Endometrium (tissue), 2 donors: ENCODE results near the gene CERS6.

Source experiments
- FAIRE-seq: peaks from 2 replicates; lab custom pipeline; 2012; peaks lifted over from hg19 to GRCh38; lab: Jason Lieb, UNC
- donor health status: control.
- donor health status: control.

Gene CERS6

DNA sequence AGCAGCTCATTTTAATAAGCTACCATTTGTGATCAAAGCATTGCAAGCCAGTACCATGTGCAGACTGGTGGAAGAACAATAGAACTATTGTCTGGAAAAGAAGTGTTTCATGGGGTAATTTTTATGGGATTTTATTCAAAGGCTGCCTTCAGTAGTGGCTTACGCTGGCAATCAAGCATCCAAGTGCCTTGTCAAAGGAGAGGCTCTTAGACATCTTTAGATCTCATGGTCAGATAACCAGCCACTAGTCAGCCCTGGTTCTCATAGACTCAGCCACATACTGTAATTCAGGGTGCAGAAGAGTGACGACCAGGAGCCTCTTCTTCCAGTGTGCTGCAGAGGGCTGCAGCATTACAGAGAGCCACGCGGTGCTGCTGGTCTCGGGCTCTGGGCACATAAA lies 247.9 kb downstream of the CERS6 start:
- no peak for FAIRE-seq

DNA sequence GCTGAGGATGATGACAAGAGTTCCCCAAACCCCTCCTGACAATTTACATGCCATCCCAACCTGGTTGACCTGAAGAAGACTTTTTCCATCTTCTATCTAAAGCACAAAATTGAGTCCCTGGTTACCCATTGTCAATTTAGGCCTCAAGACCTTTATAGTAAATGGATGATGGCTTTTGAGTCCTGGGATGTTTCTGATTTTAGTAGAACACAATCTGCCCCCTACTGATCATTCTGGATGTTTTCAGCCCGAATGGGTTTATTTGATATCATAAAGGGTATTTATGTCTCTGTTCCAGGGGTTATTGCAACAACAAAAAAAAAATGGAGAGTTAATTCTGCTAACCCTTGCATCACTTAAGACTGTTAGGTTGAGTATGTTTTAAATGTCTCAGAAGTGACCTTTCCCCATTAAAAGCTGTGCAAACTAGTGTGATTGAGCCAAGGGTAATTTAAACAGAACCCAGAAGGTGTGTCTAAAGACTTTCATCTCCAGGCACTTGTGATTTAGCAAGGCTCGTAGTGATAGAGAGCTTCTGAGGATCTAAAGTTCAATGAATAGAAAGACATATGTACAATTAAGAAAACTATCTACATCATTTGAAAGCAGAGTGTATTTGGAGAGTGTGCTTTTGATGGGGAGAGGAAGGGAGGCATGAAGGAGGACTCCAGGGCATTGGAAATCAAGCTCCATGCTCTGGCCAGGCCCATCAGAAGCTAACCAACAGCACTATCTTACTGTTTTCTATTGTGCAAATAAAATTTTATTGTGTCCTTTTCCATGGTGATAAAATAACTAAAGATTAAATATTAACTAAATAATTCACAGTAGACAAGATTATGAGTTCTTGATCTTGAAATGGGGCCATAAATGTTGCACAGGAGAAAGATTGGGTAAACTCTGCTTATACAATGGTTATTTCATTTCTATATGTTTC lies 249.7 kb downstream of the CERS6 start:
- FAIRE-seq, result no peak

- no peak for FAIRE-seq
Measured at GRCh38 chr2:168706806-168707205, 250.7 kb downstream of the CERS6 start.

- no peak for FAIRE-seq
Measured at GRCh38 chr2:168708080-168708479, 252.0 kb downstream of the CERS6 start.

DNA sequence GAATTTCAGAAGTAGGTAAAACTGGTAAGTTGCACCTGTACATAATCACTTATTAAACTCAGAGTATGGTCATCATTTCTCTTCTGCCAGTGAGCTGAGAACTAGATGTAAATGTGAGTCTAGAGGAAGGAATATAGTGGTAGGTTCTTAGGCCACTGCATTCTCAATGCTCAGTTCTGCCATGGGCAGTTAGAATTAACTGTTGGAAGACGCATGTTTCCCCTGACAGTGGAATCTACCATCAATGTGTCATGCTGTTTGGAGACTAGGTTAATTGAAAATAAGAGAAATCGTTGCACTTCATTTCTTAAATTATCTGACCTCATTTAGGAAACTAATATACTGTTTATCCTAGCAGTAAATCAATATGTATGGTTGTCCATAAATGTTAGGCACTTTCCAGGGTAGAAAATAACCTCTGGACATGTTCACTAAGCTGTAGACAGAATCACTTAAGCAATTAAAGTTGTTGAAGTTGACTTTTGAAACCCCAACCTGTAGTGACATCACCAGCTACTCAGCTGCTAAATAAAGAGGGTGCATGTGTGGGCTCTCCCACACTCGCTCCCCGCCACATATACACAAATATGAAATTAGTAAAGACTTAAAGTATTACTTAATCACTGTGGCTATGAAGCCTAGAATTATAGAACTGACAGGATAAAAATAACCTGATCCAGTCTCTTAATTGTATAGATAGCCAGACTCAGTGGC lies 254.8 kb downstream of the CERS6 start:
- no peak for FAIRE-seq

GRCh38 chr2:168712053-168712452 lies 256.0 kb downstream of the CERS6 start:
- no peak for FAIRE-seq

DNA sequence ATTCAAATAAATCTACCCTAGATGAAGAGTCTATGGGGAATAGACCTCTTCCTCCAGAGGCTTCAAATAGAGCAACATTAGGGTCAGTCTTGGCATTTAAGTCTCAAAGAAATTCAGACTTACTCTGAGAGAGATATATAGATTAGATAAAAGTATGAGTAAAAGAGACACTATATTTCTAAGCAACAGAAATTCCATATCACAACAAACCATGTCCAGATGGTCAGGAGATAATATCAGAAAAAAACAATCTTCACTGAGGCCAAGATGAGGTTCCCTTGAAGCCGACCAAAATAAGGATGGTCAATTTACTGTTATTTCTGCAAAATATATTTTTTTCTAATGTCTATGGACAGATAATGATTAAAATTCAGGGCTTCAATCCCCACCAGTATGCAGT lies 257.3 kb downstream of the CERS6 start:
- FAIRE-seq, result no peak

DNA sequence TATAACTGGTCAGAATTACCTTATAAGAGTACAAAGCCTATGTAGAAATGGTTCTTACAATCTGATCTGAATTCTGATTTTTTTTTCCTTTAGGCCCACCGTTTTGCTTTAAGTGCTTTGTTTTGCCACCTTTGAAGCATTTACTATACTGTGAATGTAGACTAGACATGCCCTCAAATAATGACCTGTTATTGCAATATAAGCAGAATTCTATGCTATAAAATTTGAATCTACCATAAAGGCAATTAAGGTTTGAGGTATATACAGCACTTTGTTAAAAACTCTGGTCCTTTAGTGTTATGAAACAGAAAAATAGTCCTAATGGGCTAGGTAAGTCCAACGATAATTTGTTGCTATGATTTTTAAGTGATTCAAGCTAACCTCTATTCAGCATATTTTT lies 259.8 kb downstream of the CERS6 start:
- FAIRE-seq, result no peak

DNA sequence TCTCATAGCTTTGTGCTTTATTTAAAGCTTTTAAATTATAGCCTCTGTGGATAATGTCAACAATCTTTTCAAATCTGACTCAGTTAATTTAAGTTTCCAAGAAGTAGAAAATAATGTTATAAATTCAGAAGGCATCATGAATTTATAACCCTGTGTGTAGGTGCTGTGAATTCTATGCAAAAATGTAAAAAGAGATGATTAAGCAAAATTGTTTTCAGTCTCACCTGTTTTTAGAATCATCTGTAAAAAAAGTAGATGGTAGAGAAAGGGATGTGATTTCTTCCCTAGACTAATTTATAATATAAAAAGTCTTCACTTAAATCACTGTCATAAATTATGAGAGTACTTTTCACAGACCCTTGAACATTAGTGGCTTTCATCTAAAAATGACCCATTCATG lies 260.8 kb downstream of the CERS6 start:
- no peak for FAIRE-seq

- FAIRE-seq, result no peak
Measured at GRCh38 chr2:168717790-168718502, 261.9 kb downstream of the CERS6 start.

- FAIRE-seq, result no peak
Measured at GRCh38 chr2:168718622-168719021, 262.6 kb downstream of the CERS6 start.

- no peak for FAIRE-seq
Measured at GRCh38 chr2:168719446-168719845, 263.4 kb downstream of the CERS6 start.

DNA sequence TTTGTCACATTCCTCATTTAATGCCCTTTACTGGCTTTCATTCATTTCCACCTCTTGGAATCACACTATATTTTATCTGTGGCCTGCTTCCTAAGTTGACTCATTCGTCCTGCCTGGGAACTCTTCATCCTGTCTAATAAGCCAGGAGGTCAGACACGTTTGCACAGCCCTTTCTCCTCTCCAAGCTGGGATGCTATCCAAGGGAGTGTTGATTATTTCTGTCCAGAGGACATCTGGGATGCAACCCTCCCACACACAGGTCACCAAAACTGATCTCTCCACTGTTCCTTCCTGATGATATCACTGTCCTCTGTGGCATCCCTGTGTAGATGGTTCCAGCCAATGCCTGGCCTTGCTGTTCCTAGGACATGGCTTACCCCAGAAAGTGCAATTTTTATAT lies 266.5 kb downstream of the CERS6 start:
- no peak for FAIRE-seq

DNA sequence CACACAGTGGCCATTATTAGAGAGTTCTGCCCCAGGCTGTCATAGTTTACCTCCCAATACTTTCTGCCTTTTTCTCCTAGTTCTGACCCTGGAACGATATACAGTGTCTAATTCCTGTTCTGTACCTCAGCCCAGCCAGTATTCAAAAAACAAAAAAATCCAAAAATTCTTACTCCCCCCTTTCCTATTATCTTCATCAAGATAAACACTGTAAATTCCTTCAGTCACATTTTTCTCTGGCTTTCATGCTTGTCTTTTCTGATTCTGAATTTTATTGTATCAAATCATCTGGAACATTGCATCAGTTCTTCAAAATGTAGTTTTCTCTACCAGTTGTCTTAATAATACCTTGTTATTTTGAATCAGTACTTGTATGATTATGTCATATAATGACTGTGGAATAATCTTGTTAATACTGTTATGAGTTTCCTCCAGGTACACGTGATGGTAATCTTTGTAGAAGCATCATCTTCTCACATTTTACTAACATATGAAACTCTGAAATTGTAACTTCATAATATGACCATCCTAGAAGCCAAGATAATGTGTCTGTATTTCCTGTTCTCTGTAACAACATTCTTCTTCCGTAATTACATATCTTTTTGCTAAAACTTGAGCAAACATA lies 267.3 kb downstream of the CERS6 start:
- no peak for FAIRE-seq

DNA sequence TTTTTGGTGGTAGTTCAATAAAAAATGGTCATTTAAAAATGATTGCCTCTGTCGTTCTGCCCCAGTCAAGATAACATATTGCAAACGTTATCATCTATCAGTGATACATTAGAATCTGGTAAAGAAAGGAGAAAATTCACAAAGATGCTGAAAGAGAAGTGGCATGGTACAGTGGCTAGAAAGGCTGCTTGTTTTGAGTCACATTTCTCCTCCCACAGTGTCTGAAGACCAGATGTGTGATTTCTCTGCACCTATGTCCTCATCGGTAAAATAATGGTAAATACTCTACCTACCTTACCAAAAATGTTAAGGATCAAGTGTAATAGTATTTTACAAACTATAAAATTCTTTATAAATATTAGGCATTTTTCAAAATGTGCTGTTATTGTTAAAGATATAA lies 270.3 kb downstream of the CERS6 start:
- no peak for FAIRE-seq

DNA sequence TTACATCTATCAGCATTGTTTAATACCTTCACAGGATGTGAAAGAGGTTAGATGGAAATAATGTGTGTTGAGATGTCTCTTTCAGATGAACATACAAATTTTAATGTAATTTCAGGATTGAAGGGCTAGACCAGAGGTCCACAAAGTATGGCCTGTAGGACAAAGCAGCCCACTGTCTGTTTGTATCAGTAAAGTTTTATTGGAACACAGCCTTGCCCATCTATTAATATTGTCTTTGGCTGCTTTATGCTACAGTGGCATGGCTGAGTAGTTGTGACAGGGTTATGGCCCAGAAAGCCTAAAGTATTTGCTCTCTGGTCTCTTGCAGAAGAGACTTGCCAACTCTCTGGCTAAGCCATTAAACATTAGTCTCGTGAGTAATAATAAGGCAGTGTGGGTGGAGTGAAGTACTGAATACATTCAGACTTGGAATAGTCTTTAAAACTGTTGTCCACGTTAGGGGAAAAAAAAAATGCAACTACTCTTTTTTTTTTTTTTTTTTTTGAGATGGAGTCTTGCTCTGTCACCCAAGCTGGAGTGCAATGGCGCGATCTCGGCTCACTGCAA lies 271.9 kb downstream of the CERS6 start:
- no peak for FAIRE-seq

DNA sequence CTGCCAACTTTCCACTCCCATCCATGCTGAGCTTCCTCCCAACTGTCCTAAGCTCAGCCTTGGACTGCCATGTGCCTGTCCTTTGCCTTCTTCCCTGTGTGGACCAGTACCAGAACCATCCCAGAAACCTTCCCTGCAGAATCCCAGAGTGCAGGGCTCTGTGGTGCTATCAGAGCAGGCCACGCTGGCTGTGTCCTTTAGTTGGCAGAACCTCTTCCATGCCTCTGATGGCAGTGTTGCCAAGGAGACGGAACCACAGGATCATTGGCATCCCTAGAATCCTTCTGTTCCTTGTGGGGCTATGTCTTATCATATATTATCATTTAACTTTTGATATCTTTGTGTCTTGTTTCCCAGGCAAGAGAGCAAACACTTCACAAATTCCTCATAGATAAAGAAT lies 273.4 kb downstream of the CERS6 start:
- no peak for FAIRE-seq

GRCh38 chr2:168730344-168730743 lies 274.3 kb downstream of the CERS6 start:
- FAIRE-seq, result no peak

- no peak for FAIRE-seq
Measured at GRCh38 chr2:168731002-168731401, 274.9 kb downstream of the CERS6 start.

DNA sequence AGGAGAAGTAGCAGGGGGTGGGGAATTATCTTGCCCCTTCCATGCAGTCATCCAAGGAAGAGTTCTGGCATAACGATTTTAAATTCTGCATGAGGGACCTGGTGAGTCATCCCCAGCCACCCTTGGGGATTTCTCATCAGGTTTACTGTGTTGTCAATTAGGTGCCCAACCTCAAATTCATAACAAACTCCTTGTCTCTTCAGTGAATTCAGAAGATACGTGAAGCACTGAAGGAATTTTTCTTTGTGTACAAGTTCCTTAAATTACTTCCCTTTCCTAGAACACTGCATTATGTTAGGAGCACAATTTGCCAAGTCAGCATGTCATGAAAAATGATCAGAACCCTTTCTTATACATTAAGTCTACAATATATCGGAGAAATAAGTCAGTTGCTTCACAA lies 275.5 kb downstream of the CERS6 start:
- FAIRE-seq, result no peak

DNA sequence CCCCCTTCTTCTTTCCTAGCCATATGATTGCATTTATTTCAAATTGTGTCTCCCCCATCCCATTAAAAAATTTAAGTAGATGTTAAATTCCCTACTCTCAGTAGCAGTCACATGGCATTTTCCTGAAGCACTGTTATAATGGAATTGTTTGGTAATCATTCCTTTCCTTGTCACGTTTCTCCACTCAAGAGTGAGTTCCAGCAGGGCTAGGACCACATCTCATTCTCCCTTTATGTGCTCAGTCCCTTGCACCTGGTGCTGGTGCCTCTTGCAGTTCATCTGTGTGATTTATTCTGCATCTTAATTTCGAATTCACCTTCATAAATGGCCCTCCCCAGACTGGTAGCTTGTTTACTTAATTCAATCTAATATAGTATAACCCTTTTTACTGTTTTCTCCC lies 276.0 kb downstream of the CERS6 start:
- no peak for FAIRE-seq

DNA sequence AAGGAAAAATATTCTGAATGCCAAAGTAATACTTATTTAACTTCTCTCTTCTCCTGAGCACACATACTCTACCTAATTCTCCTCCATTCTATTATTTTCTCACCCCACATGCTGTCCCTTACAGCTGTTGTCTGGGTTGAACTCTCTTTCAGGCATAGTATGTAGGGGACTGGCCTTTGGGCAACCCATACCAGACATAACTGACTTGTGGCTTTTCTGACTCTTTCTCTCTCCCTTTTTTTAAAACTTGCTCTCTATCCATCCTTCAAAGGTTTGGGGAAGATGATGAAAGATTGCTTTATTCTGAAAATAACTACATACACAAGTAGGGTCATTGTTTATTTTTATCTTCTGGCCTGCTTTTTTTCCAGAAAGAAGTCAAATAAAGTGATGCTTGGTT lies 276.4 kb downstream of the CERS6 start:
- FAIRE-seq, result no peak
